ENCODE results near the gene RPS13. TPM values are rescaled to one million over a fixed set of nuclear protein-coding genes. Genes with fewer than 3 reads are reported as not detected.
"Not testable (repeated sequence)": the region's sequence is repeated elsewhere in the genome, so short reads cannot be mapped to it uniquely, and the experiment has no call there.

RPS13 gene
- 741 TPM for total RNA-seq
- long read RNA-seq, transcript RPS13-201 (6 exons, 491 nt): minor isoform, 5 of 432 reads
- long read RNA-seq, transcript RPS13-202 (6 exons, 646 nt): major isoform, 410 of 432 reads
- long read RNA-seq, partial matches to known transcripts: 3 of 432 reads
- long read RNA-seq, other reads (novel, unspliced or antisense): 4 of 432 reads

GRCh38 chr11:17077520-17078401 is at the start of gene RPS13:
Gene RPS13, minus strand, starts transcription at chr11:17077667. Its CDS starts 26 bp downstream, at chr11:17077641.
- Histone ChIP-seq H3K9me3 (replicated peaks) (no peaks in the 10 kb centered on the region), H3K4me3 (peak within 1 kb of the TSS; percentile 100), H3K4me1 (peaks cover 44% of the 10 kb centered on the region), H3K27ac (replicated peaks) (peak within 1 kb of the TSS; percentile 96), H3K27me3 (ENCODE audit: low read depth) (no peaks in the 10 kb centered on the region), H3K36me3 (peaks cover 38% of the 10 kb centered on the region)
- intact Hi-C loops (cut with micrococcal nuclease): no loop called here
- DNase-seq: peak; percentile 96
- no peak for TF ChIP-seq CTCF (IDR thresholded peaks at IDR 0.05; ENCODE audit: borderline replicate concordance)

- peaks cover 3% of the 10 kb centered on the region for H3K4me1 ChIP-seq
- H3K4me3 ChIP-seq: no peak overlapping the region
- intact Hi-C loops (cut with micrococcal nuclease): no loop called here
- no peak overlapping the region for H3K27ac ChIP-seq (replicated peaks)
- TF ChIP-seq CTCF (IDR thresholded peaks at IDR 0.05; ENCODE audit: borderline replicate concordance): no peak
- no peaks in the 10 kb centered on the region for H3K9me3 ChIP-seq (replicated peaks)
- peaks cover 65% of the 10 kb centered on the region for H3K36me3 ChIP-seq
- DNase-seq: no peak
- no peaks in the 10 kb centered on the region for H3K27me3 ChIP-seq (ENCODE audit: low read depth)
Measured at GRCh38 chr11:17121981-17122380, 44.5 kb upstream of the RPS13 start.

- intact Hi-C loops (cut with micrococcal nuclease): no loop called here
- Histone ChIP-seq H3K27ac (replicated peaks) (no peak overlapping the region), H3K9me3 (replicated peaks) (no peaks in the 10 kb centered on the region), H3K4me1 (no peaks in the 10 kb centered on the region), H3K36me3 (peaks cover 90% of the 10 kb centered on the region), H3K27me3 (ENCODE audit: low read depth) (no peaks in the 10 kb centered on the region), H3K4me3 (no peak overlapping the region)
- no peak for TF ChIP-seq CTCF (IDR thresholded peaks at IDR 0.05; ENCODE audit: borderline replicate concordance)
- no peak for DNase-seq
Measured at GRCh38 chr11:17117262-17117661, 39.8 kb upstream of the RPS13 start.

GRCh38 chr11:17116117-17116516 is 38.6 kb upstream of the RPS13 start:
- H3K27me3 ChIP-seq (ENCODE audit: low read depth): no peaks in the 10 kb centered on the region
- intact Hi-C loops (cut with micrococcal nuclease): no loop called here
- no peaks in the 10 kb centered on the region for H3K9me3 ChIP-seq (replicated peaks)
- no peak for TF ChIP-seq CTCF (IDR thresholded peaks at IDR 0.05; ENCODE audit: borderline replicate concordance)
- H3K27ac ChIP-seq (replicated peaks): no peak overlapping the region
- no peak for DNase-seq
- H3K4me3 ChIP-seq: no peak overlapping the region
- H3K4me1 ChIP-seq: no peaks in the 10 kb centered on the region
- peaks cover 92% of the 10 kb centered on the region for H3K36me3 ChIP-seq

GRCh38 chr11:17107745-17108144 is 30.3 kb upstream of the RPS13 start:
- H3K9me3 ChIP-seq (replicated peaks); H3K4me1 ChIP-seq; H3K4me3 ChIP-seq; DNase-seq; intact Hi-C loops (cut with micrococcal nuclease); H3K27ac ChIP-seq (replicated peaks); H3K27me3 ChIP-seq (ENCODE audit: low read depth): not testable (repeated sequence)
- TF ChIP-seq CTCF (IDR thresholded peaks at IDR 0.05; ENCODE audit: borderline replicate concordance): peak; percentile 27
- H3K36me3 ChIP-seq: peaks cover 98% of the 10 kb centered on the region

GRCh38 chr11:17105404-17106040 is 28.1 kb upstream of the RPS13 start:
- peaks cover 90% of the 10 kb centered on the region for H3K36me3 ChIP-seq
- H3K27ac ChIP-seq (replicated peaks); H3K4me3 ChIP-seq; H3K9me3 ChIP-seq (replicated peaks); intact Hi-C loops (cut with micrococcal nuclease); H3K27me3 ChIP-seq (ENCODE audit: low read depth); DNase-seq; H3K4me1 ChIP-seq: not testable (repeated sequence)
